GM21619 (cell line): ENCODE measurements around the gene DAG1.

Source experiments
- ATAC-seq: cut with Tn5 transposase; IDR thresholded peaks from one replicate; pipeline ENCODE4 v1.9.1; 2021; ENCODE audit not compliant: unreplicated experiment

DAG1 gene

DNA sequence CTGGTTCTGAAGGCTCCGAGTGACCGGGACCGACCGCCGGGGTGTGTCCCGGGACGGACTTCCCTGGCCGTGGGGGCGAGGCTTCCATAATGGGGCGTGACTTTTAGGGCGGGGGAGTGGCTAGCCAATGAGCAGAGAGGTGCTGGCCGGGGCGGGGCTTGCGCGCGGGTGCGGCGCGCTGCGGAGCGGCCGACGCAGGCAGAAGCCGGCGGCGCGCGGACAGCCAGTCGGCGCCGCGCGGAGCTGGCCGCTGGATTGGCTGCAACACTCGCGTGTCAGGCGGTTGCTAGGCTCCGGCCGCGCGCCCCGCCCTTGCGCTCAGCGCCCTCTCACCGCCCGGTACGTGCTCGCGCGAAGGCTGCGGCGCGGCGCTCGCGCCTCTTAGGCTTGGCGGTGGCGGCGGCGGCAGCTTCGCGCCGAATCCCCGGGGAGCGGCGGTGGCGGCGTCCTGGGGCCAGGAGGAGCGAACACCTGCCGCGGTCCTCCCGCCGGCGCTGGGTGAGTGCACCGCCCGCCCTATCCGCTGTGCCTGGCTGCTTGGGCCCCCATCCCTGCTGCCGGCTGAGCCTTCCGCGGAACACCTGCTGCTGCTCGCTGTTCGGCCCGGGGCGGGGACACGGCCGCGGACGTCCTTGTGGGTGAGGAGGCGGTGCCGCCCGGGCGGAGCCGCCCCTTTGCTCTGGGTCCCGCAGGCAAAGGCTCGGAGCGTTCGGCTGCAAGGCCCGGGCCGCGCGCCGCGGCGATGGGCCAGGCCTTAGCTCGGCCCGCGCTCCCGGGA lies at the start of gene DAG1:
DAG1 (plus strand) TSS at position 332 of the 778 bp plus-strand sequence. CDS start 40,268 bp downstream, outside the sequence.
- peak; percentile 75 for ATAC-seq

GRCh38 chr3:49421890-49422378 lies 48.1 kb upstream of the DAG1 start:
- no peak for ATAC-seq

DNA sequence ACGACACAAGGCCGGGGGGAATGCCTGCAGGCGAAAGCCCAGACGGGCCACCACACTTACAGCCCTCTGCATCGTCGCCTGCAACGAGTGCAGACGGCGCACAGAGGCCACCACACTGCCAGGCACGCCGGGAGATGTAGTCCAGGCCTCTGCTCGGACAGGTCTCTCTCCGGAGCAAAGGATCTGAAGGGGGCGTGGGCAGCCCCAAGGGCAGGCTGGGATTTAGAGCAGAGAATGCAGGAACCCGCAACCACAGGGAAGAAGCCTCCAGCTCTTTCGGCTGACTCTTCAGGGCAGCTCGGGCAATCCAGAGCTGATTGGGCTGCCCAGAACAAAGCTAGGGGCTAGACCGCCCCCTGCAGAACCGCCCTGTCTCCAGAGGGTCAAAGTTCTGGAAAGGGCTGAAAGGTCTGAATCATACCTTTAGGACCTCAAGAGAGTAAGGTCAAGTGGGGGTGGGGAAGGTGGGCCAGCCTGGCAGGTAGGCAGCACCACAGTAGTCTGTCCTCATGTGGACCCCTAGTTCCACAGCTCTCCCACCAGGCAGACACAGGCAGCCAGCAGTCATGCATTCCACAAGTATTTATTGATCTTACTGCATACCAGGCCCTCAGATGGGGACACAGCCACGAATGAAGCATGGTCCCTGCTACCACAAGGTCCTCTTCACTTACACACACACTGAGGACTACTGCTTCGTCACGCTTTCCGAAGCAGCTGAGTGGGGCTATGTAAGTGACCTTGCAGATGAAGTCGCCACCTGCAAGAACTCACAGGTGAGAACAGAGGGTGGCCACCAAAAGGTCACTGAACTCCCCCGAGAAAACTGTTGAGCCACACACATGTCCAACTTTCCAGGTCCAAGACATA lies 47.5 kb upstream of the DAG1 start, which contains the start of gene AMT:
AMT (minus strand) TSS at position 95 of the 870 bp plus-strand sequence; CDS start at position 72, 23 bp downstream.
- ATAC-seq, result no peak

GRCh38 chr3:49424816-49425215 lies 45.3 kb upstream of the DAG1 start:
- ATAC-seq, result no peak

DNA sequence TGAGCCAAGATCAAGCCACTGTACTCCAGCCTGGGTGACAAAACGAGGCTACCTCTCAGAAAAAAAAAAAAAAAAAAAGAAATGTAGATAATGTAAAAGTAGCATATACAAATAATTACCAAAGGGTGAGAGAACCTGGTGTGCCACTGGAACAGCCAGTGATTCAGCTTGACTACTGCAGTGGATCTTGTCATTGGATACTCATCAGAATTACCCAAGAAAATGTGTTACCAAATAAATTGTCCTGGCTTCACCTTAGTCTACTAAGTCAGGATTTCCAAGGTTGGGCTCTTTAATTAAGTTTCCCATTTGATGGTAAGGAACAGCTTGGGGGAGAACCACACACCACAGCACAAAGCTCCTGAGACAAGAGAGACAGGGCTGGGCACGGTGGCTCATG lies 42.5 kb upstream of the DAG1 start:
- ATAC-seq, result no peak

- no peak for ATAC-seq
Observed at GRCh38 chr3:49428752-49429080, 41.4 kb upstream of the DAG1 start.

GRCh38 chr3:49434731-49435130 lies 35.3 kb upstream of the DAG1 start:
- no peak for ATAC-seq

- no peak for ATAC-seq
Observed at GRCh38 chr3:49445391-49445790, 24.7 kb upstream of the DAG1 start.

DNA sequence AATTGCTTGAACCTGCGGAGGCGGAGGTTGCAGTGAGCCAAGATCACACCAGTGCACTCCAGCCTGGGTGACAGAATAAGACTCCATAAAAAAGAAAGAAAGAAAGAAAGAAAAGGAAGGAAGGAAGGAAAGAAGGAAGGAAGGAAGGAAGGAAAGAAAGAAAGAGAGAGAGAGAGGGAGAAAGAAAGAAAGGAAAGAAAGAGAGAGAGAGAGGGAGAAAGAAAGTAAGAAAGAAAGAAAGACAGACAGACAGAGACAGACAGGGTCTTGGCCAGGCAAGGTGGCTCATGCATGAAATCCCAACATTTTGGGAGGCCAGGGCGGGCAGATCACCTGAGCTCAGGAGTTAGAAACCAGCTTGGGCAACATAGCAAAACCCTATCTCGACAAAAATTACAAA lies 16.4 kb upstream of the DAG1 start:
- no peak for ATAC-seq

DNA sequence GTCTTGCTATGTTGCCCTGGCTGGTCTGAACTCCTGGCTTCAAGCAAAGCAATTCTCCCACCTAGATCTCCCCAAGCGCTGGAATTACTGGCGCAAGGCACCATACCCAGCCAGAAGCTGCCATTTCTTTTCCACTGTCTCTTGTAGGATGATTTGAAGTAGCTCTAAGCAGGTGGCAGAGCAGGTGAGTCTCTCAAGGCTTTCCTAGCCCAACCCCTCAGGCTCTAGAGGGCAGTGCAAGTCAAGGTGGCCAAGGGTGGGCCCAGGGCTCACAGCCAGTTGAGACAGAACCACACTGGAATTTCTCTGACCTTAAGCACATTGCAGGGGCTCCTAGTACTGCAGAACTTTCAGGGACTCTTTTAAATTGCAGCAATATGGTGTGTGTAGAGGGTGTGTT lies 15.6 kb upstream of the DAG1 start:
- no peak for ATAC-seq

DNA sequence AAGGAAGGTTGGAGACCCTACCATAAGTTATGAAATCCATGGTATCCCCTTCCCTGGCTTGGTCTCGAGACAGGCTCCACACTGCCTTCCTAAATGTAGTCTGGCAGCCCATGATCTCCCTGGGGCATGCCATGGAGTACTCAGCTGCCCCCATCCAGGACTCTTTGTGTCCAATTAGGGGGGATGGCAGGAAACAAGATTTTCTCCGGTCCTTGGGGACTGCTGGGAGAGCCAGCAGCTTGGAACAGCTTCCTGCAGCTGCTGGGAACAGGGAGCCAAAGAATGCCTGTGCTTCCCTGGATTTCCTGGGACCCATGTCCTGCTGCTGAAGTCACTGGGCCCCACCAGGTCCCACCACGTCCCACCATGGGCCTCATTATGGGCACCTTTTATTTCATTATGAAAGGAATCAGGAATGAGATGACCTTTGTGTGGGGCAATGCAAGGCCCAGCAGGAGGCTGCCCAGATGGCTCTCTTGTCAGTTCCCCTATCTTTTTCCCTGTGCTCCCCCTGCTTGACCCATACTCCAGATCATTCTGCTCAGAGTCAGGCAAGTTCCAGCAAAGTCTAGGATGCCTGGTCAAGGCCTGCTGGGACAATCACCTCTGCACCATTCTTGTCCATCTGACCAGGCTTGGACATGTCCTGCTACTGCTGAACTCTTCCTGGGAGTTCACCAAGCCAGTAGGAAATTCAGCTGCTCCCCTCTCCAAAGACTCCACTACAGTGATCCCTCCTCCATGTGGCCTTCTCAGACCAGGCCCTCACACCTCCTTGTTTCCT lies 15.0 kb upstream of the DAG1 start:
- no peak for ATAC-seq

- ATAC-seq, result no peak
Observed at GRCh38 chr3:49456466-49456865, 13.6 kb upstream of the DAG1 start.

DNA sequence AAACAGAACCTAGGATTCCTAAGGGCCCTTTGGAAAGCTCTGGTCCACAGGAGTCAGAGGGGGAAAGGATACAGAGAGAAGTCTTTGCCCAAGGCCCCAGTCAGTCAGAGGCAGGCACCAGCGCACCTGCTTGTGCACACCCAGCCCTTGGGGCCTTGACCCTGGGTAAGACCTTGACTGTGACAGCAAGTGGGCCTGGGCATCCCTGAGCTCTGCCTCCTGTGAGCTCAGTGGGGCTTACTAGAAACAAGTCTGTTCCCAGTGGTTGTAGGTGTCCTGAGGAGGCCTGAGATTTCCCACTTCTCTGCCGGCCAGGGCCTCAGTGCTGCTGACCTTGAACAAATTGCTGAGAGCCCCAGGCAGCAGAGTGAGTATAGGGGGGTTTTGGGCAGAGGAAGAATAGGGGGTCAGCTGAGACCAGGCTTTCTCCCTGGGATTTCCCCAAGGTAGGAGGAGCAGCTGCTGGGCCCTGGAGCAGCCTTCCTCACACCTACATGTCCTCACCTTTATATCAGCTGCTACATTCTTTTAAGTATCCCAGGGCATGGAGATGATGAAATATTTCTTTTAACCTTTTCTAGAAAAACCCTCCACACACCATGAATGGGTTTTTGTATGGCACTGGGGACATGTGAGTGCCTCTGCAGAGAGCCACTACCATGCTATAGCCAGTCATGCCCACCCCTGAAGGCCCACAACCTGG lies 9.7 kb upstream of the DAG1 start:
- no peak for ATAC-seq

DNA sequence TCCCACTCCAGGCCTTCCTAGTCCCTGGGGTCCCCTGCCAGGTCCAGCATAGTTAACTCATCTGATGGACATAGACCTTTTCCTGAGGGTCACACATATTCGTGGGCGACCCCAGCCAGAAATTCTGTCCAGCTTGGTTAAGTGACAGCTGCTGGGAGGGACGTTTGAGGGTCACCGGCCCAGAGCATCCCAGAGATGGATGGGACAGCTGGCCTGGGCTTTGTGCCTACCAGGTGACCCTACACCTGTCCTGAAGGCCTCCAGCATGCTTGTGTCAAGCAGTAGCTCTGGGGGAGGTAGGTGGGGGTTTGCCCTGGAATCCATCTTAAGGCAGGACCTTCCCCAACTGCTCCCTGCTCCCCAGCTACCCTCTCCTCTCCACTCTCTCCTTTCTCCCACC lies 9.1 kb upstream of the DAG1 start:
- no peak for ATAC-seq

GRCh38 chr3:49461443-49462171 lies 8.5 kb upstream of the DAG1 start:
- no peak for ATAC-seq

DNA sequence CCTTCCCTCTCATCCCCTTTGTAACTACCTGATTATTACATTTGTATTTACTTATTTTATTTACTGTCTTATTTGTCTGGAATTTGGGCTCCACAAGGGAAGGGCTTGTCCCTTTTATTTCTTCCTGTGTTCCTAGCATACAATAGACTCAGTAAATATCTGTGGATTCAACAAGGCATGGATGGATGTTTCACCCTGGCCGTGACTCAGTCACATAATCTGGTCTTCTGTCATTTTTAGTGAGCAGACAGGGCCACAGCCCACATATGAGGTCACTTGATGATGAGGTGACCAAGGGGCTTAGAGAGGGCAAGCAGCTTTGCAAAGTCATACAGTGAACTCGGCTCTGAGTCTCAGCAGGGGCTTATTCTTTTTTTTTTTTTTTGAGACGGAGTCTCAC lies 7.8 kb upstream of the DAG1 start:
- no peak for ATAC-seq

- no peak for ATAC-seq
Observed at GRCh38 chr3:49465270-49466034, 4.6 kb upstream of the DAG1 start.

DNA sequence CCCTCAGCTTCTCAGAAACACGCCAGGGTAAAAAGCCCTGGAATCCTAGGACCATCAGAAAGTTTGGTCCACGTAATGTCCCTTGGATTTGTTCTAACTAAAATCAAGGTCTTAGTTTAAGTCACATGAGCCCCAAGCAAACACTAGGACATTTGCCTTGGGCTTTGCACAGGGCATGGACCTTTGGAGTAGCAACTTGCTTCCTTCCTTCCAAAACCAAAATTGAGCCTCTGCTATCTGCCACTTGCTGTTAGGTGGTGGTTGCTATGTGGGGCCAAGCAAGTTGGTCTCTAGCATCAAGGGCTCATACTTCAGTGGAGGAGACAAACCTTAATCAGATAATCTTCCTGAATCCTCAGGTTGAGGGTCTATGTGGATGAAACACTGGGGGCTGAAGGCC lies 4.0 kb upstream of the DAG1 start:
- no peak for ATAC-seq
